Liver (tissue), 3 donors: ENCODE data around the gene ZNF296.

Experiments used
- FOXA1 ChIP-seq: IDR thresholded peaks from 2 replicates; pipeline ENCODE4 v1.6.1; 2016; ENCODE audit warnings: antibody characterized with exemption
- JUND ChIP-seq, 2 donors: IDR thresholded peaks; 2 replicates each; pipeline ENCODE4 v1.6.1; 2016; ENCODE audit warnings: antibody characterized with exemption in 2 of 2
- RAD21 ChIP-seq, 2 donors: IDR thresholded peaks; 2 replicates each; pipeline ENCODE4 v1.6.1; 2016; ENCODE audit warnings: antibody characterized with exemption in 2 of 2, mild to moderate bottlenecking in 2 of 2
- TAF1 ChIP-seq: conservative IDR thresholded peaks from 2 replicates; pipeline ENCODE4 v1.6.1; 2016; ENCODE audit warnings: antibody characterized with exemption, mild to moderate bottlenecking
- YY1 ChIP-seq: IDR thresholded peaks from 2 replicates; pipeline ENCODE4 v1.6.1; 2016; ENCODE audit warnings: antibody characterized with exemption, mild to moderate bottlenecking
- TF ChIP-seq, protein P1 (sequence below): fragments of 150-350 bp; IDR thresholded peaks from 2 replicates; pipeline ENCODE4 v1.5.1; 2017; ENCODE audit warnings: improper control_type of control experiment, low read depth, low read length; ENCODE audit not compliant: missing input control
- TF ChIP-seq, protein P2 (sequence below): IDR thresholded peaks from 2 replicates; pipeline ENCODE4 v1.6.1; 2016; ENCODE audit warnings: antibody characterized with exemption, mild to moderate bottlenecking
- donor health status: healthy.
- donor health status: healthy.

DNA sequence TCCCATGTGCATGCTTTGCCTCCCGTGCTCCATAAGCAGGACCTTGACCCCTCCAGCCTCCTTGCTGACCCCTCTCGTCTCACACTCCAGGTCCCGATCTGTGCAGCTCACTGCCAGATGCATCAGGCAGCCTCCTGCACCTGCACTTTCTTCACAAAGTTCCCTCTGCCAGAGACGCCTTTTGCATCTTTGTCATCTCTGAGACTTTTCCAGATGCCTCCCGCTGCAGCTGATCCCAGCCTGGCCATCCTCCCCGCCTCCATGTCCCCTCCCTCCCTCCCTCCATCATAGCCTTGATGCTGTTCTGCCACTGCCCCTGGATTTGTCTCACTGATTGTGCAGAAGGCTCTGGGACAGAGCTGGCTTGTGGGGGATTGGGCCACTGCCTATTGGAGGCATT, 46.6 kb upstream of the ZNF296 start:
- TF ChIP-seq, protein P1, sequence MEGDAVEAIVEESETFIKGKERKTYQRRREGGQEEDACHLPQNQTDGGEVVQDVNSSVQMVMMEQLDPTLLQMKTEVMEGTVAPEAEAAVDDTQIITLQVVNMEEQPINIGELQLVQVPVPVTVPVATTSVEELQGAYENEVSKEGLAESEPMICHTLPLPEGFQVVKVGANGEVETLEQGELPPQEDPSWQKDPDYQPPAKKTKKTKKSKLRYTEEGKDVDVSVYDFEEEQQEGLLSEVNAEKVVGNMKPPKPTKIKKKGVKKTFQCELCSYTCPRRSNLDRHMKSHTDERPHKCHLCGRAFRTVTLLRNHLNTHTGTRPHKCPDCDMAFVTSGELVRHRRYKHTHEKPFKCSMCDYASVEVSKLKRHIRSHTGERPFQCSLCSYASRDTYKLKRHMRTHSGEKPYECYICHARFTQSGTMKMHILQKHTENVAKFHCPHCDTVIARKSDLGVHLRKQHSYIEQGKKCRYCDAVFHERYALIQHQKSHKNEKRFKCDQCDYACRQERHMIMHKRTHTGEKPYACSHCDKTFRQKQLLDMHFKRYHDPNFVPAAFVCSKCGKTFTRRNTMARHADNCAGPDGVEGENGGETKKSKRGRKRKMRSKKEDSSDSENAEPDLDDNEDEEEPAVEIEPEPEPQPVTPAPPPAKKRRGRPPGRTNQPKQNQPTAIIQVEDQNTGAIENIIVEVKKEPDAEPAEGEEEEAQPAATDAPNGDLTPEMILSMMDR = no peak
- no peak for TF ChIP-seq RAD21 (IDR thresholded peaks at IDR 0.05)
- no peak for TF ChIP-seq JUND (IDR thresholded peaks at IDR 0.05)
- TF ChIP-seq TAF1 = no peak
- TF ChIP-seq FOXA1 = no peak
- TF ChIP-seq, protein P2, sequence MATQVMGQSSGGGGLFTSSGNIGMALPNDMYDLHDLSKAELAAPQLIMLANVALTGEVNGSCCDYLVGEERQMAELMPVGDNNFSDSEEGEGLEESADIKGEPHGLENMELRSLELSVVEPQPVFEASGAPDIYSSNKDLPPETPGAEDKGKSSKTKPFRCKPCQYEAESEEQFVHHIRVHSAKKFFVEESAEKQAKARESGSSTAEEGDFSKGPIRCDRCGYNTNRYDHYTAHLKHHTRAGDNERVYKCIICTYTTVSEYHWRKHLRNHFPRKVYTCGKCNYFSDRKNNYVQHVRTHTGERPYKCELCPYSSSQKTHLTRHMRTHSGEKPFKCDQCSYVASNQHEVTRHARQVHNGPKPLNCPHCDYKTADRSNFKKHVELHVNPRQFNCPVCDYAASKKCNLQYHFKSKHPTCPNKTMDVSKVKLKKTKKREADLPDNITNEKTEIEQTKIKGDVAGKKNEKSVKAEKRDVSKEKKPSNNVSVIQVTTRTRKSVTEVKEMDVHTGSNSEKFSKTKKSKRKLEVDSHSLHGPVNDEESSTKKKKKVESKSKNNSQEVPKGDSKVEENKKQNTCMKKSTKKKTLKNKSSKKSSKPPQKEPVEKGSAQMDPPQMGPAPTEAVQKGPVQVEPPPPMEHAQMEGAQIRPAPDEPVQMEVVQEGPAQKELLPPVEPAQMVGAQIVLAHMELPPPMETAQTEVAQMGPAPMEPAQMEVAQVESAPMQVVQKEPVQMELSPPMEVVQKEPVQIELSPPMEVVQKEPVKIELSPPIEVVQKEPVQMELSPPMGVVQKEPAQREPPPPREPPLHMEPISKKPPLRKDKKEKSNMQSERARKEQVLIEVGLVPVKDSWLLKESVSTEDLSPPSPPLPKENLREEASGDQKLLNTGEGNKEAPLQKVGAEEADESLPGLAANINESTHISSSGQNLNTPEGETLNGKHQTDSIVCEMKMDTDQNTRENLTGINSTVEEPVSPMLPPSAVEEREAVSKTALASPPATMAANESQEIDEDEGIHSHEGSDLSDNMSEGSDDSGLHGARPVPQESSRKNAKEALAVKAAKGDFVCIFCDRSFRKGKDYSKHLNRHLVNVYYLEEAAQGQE = no peak
- TF ChIP-seq YY1 = no peak
